Activated gamma-delta T cell treated with anti-CD3 and anti-CD28 coated beads, Interleukin-2, amount 50 U/mL, for 16 hours (primary cell): ENCODE results near the gene ADGRA3.

ENCODE experiments used
- DNase-seq: peaks from one replicate; pipeline ENCODE4 v3.0.0-alpha.2; 2020; ENCODE audit warnings: low read depth

Gene ADGRA3

GRCh38 chr4:22512306-22512705 is 3.6 kb downstream of the ADGRA3 start:
- no peak for DNase-seq

DNA sequence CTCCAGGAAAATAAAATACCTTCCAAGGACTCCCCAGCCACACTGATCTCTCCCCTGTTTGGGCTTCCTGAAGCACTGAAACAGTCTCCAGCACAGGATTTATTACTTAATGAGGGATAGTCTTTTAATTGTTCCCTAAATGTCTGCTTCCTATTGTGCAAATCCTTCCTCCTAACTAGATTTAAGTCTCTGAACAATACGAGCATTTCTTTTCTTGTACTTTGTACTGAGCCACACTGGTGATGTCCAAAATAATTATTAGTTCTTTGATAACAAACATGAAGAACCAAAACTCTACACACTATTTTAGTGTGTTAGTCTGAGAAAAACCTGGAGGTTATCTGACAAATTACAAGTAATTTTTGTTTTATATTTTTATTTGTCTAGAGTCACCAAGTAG is 5.1 kb downstream of the ADGRA3 start:
- DNase-seq, result no peak

DNA sequence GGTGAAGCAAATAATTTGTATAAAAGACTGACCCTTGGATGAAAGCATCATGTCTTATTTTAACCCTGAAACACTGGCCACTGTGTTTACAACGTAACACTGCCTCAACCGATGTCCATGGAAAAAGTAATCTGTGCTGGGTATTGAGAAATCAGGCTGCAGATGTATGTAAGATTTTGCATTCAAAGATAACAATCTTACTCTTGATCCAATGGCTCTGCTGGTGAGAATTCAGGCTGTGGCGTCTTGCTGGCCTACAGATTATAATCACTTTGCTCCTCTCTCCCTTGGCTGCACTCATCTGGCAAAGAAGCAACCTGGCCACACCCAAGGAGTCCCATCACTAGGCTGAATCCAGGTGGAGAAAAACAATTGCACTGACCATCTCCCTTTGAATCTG is 7.5 kb downstream of the ADGRA3 start:
- DNase-seq, result no peak

- no peak for DNase-seq
Observed at GRCh38 chr4:22504922-22505321, 10.9 kb downstream of the ADGRA3 start.

GRCh38 chr4:22504447-22504846 is 11.4 kb downstream of the ADGRA3 start:
- no peak for DNase-seq

- no peak for DNase-seq
Observed at GRCh38 chr4:22502895-22503814, 12.7 kb downstream of the ADGRA3 start.

GRCh38 chr4:22501715-22502095 is 14.2 kb downstream of the ADGRA3 start:
- DNase-seq, result no peak

- no peak for DNase-seq
Observed at GRCh38 chr4:22500831-22501714, 14.8 kb downstream of the ADGRA3 start.

- no peak for DNase-seq
Observed at GRCh38 chr4:22500128-22500611, 15.7 kb downstream of the ADGRA3 start.

DNA sequence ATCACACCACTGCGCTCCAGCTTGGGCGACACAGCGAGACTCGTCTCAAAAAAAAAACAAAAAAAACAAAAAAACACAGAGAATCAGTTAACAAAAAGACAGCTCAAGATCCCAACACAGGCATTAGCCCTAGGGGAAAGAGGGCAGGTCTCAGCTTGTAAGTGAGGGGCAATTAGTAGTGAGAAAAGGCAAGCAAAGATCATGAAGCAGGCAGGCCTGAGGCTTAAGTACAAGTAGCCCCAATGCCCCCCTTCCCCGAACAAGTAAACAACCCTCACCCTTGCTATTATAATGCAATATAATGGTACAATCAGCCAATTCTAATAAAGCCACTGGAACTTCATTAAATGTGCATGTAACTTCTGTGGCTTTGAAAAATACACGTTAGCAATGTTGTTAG is 17.0 kb downstream of the ADGRA3 start:
- no peak for DNase-seq

- DNase-seq, result no peak
Observed at GRCh38 chr4:22496165-22496813, 19.6 kb downstream of the ADGRA3 start.

GRCh38 chr4:22493523-22493922 is 22.3 kb downstream of the ADGRA3 start:
- no peak for DNase-seq

- DNase-seq, result no peak
Observed at GRCh38 chr4:22492987-22493386, 22.9 kb downstream of the ADGRA3 start.

DNA sequence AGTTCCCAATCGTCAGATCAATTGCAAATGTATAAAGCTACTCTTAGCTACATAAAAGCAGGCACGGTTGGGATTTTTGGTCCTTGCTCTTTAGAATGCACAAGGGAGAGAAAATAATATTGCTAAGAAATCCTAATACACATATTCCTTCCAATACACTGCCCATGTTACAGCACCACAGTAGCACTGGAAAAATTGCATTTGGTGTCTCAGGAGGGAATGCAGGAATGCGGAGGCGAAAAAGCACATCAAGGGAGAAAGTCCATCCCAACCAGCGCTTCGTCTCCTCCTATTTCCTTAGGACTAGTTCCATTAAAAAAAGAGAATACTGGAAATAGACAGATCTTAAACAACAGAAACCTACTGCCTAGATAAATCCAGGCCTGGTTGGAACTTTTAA is 23.9 kb downstream of the ADGRA3 start:
- no peak for DNase-seq

- DNase-seq, result no peak
Observed at GRCh38 chr4:22490718-22491315, 25.0 kb downstream of the ADGRA3 start.

DNA sequence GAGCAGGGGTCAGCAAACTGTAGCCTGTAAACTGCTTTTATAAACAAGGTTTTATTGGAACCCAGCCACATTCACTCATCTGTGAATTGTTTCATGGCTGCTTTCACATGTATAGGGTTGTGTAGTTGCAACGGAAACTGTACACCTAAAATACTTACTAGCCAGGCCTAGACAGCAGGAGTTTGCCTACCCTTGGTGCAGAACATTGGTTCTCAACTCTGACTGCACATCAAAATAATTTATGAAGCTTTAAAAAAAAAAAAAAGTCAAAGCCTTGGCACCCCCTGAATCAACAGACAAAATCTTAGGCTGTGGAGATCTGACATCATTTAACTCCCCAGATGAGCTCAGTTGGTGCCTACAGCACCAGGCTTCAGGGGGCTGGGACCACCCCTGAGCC is 27.8 kb downstream of the ADGRA3 start:
- no peak for DNase-seq

DNA sequence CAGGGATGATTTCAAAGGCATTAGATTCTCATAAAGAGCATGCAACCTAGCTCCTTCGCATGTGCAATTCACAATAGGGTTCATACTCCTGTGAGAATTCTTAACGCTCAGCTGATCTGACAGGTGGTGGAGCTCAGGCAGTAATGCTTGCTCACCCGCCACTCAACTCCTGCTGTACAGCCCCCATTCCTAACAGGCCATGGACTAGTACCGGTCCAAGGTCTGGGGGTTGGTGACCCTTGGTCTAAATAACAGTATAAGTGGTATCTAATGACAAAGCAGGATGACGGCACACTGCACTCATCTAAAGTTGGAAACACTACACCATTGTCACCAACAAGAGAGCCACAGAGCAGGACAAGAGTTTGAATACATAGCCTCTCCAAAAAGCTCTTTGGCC is 28.5 kb downstream of the ADGRA3 start:
- no peak for DNase-seq

- no peak for DNase-seq
Observed at GRCh38 chr4:22486276-22486675, 29.6 kb downstream of the ADGRA3 start.

DNA sequence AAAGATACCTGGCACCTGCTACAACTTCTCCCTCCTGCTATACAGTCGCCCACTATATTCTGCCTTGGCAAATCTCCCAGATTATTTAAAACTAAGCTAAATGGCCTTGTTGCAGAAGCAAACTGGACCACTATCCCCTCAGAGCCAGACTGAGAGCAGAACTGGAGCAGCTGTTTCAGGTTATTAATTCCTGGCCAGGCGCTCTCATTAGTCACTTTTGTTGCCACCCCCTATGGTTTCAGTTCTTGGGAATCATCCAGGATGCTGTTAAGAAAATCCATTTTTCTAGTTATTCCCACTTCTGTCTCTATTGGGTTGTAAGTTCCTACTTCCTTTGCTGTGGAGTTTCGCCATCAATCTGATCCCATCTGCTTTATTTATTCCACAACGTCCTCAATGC is 30.1 kb downstream of the ADGRA3 start:
- no peak for DNase-seq

GRCh38 chr4:22483551-22483981 is 32.3 kb downstream of the ADGRA3 start:
- no peak for DNase-seq

DNA sequence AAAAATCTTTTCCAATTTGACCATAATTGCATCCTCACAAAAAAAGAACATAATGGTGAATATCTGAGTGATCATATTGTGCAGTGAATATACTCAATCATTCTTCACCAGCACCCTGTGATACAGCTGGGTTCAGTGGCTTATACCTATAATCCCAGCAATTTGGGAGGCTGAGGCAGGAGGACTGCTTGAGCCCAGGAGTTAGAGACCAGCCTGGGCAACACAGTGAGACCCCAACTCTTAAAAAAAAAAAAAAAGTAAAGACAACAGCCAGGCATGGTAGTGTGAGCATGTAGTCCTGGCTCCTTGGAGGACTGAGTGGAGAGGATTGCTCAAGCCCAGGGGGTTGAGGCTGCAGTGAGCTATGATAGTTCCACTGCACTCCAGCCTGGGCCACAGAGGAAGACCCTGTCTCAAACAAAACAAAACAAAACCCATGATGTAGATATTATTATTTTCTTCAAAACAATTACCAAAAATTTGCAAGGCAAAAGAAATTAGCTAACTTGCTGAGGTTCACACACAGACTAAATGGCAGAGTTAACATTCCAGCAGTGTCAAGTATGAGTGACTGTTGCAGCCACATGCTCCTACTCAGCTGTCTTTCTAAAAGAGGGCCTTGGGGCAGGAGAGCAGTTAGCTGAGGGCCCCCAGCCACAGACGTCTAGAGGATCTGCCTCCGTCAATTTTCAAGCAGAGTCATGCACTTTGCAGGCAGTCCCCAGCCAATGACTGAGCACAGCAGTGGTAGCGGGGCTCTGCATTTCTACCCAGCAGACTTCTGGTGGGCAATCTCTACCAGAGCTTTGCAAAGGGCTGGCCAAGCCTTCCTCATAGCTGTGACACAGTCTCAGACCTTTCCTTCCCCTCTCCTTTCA is 33.4 kb downstream of the ADGRA3 start:
- DNase-seq, result no peak
